Memory B cell (primary cell): ENCODE results near the gene TAF1.
"Not testable (repeated sequence)": the region's sequence is repeated elsewhere in the genome, so short reads cannot be mapped to it uniquely, and the experiment has no call there.

Source experiments
- ATAC-seq: fragments of 150-1000 bp; cut with Tn5 transposase; 2 replicates; pipeline ENCODE4 v1.10.0; 2021; ENCODE audit warnings: low read depth, mild to moderate bottlenecking, moderate library complexity
- DNase-seq, 2 donors: peaks; one replicate each; pipeline ENCODE4 v3.0.0; 2022; ENCODE audit warnings: low spot score in 2 of 2
- H3K27ac Mint-ChIP-seq: one replicate; pipeline ENCODE4 v1.8.0; 2022; ENCODE audit warnings: mild to moderate bottlenecking, moderate library complexity, mixed read lengths
- H3K27me3 Mint-ChIP-seq: one replicate; pipeline ENCODE4 v1.8.0; 2022; ENCODE audit warnings: mixed read lengths
- H3K36me3 Mint-ChIP-seq: one replicate; pipeline ENCODE4 v1.8.0; 2022; ENCODE audit warnings: mild to moderate bottlenecking, mixed read lengths
- H3K4me1 Mint-ChIP-seq: one replicate; pipeline ENCODE4 v1.8.0; 2022; ENCODE audit warnings: mixed read lengths
- H3K4me3 Mint-ChIP-seq: one replicate; pipeline ENCODE4 v1.8.0; 2022; ENCODE audit warnings: mild to moderate bottlenecking, moderate library complexity, mixed read lengths
- H3K9me3 Mint-ChIP-seq: one replicate; pipeline ENCODE4 v1.8.0; 2022; ENCODE audit warnings: mixed read lengths

Gene TAF1

DNA sequence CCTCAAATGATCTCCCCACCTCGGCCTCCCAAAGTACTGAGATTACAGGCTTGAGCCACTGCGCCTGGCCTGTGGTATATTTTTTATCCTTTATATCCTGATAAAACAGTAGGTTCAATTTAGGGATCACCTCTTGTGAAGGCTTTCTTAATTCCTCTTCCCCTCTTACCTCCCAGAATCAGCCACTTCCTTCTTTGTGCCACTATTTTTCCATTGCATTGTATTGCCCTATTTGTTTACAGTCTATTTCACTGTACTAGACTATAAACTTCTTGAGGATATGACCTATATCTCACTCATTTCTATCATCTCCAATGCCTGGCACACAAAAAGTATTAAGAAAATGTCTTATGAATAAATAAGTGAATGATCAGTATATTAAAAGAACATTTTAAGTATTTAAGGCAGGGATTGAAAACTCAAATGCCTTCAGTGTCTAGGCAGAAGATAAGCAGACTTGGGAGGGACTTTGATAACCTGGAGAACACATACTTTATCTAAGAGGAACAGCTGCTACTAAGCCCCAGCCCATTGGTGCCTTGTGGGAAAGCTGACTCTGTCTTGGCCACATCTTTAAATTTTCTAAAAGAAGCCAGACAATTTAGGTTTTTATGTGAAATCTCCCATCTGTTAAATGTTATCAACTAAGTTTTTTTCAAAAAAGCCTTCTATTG is 84.4 kb downstream of the TAF1 start:
- DNase-seq (no peak), ATAC-seq (no peak)
- H3K4me3 Mint-ChIP-seq, result no peak overlapping the region
- no peak overlapping the region for H3K27ac Mint-ChIP-seq
- no peaks in the 10 kb centered on the region for H3K27me3 Mint-ChIP-seq
- H3K9me3 Mint-ChIP-seq, result no peaks in the 10 kb centered on the region
- peaks cover 5% of the 10 kb centered on the region for H3K36me3 Mint-ChIP-seq
- H3K4me1 Mint-ChIP-seq, result no peaks in the 10 kb centered on the region

DNA sequence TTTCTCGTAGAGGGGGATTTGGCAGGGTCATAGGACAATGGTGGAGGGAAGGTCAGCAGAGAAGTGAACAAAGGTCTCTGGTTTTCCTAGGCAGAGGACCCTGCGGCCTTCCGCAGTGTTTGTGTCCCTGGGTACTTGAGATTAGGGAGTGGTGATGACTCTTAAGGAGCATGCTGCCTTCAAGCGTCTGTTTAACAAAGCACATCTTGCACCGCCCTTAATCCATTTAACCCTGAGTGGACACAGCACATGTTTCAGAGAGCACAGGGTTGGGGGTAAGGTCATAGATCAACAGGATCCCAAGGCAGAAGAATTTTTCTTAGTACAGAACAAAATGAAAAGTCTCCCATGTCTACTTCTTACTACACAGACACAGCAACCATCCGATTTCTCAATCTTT is 85.4 kb downstream of the TAF1 start:
- not testable (repeated sequence) for H3K4me3 Mint-ChIP-seq, DNase-seq, ATAC-seq, H3K27me3 Mint-ChIP-seq, H3K9me3 Mint-ChIP-seq, H3K27ac Mint-ChIP-seq, H3K4me1 Mint-ChIP-seq, H3K36me3 Mint-ChIP-seq

DNA sequence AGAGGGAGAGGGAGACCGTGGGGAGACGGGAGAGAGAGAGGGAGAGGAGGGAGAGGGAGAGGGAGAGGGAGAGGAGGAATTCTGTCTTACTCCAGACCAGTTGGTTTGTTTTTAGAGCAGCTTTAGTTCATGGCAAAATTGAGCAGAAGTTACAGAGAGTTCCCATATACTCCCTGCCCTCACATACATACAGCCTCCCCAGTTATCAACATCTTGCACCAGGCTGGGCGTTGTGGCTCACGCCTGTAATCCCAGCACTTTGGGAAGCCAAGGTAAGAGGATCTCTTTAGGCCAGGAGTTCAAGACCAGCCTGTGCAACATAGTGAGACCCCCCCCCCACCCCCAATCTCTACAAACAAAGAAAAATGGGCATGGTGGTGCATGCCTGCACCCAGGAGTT is 86.9 kb downstream of the TAF1 start:
- H3K4me3 Mint-ChIP-seq, result no peak overlapping the region
- peak overlapping the region; percentile 62 for H3K27ac Mint-ChIP-seq
- H3K4me1 Mint-ChIP-seq, result no peaks in the 10 kb centered on the region
- no peaks in the 10 kb centered on the region for H3K9me3 Mint-ChIP-seq
- peaks cover 10% of the 10 kb centered on the region for H3K36me3 Mint-ChIP-seq
- no peaks in the 10 kb centered on the region for H3K27me3 Mint-ChIP-seq
- ATAC-seq, result no peak
- no peak for DNase-seq

DNA sequence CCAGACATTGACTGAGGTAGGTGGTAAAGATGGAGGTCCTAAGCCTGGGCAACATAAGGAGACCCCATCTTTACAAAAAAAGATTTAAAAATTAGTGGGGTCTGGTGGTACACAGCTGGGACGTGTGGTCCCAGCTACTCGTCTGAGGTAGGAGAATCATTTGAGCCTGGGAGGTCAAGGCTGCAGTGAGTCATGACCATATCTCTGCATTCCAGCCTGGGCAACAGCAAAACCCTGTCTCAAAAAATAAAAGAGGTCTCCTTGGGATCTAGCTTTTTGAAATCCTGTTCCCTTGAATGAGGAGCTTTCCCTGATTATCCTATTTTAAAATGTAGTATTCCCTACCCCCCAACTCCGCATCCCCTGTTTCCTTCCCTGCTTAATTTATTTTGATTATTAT is 88.1 kb downstream of the TAF1 start:
- H3K27ac Mint-ChIP-seq, result peak overlapping the region; percentile 47
- peaks cover 14% of the 10 kb centered on the region for H3K36me3 Mint-ChIP-seq
- no peaks in the 10 kb centered on the region for H3K9me3 Mint-ChIP-seq
- H3K4me1 Mint-ChIP-seq, result no peaks in the 10 kb centered on the region
- ATAC-seq (no peak), DNase-seq (no peak)
- no peak overlapping the region for H3K4me3 Mint-ChIP-seq
- H3K27me3 Mint-ChIP-seq, result no peaks in the 10 kb centered on the region

GRCh38 chrX:71458866-71459265 is 92.7 kb downstream of the TAF1 start:
- H3K36me3 Mint-ChIP-seq, result peaks cover 38% of the 10 kb centered on the region
- no peaks in the 10 kb centered on the region for H3K4me1 Mint-ChIP-seq
- DNase-seq, result no peak
- no peak overlapping the region for H3K4me3 Mint-ChIP-seq
- no peak overlapping the region for H3K27ac Mint-ChIP-seq
- H3K9me3 Mint-ChIP-seq, result no peaks in the 10 kb centered on the region
- no peaks in the 10 kb centered on the region for H3K27me3 Mint-ChIP-seq
- ATAC-seq, result no peak

- Mint-ChIP-seq H3K4me3 (no peak overlapping the region), H3K27me3 (no peaks in the 10 kb centered on the region), H3K4me1 (peaks cover 2% of the 10 kb centered on the region), H3K9me3 (no peaks in the 10 kb centered on the region), H3K27ac (no peak overlapping the region), H3K36me3 (peaks cover 38% of the 10 kb centered on the region)
- no peak for ATAC-seq
- DNase-seq, result no peak
Observed at GRCh38 chrX:71464968-71465367, 98.8 kb downstream of the TAF1 start.

GRCh38 chrX:71466979-71467523 is 100.9 kb downstream of the TAF1 start:
- Mint-ChIP-seq H3K27me3 (no peaks in the 10 kb centered on the region), H3K4me3 (no peak overlapping the region), H3K4me1 (peaks cover 2% of the 10 kb centered on the region), H3K36me3 (peaks cover 22% of the 10 kb centered on the region), H3K9me3 (no peaks in the 10 kb centered on the region), H3K27ac (no peak overlapping the region)
- DNase-seq (no peak), ATAC-seq (no peak)

DNA sequence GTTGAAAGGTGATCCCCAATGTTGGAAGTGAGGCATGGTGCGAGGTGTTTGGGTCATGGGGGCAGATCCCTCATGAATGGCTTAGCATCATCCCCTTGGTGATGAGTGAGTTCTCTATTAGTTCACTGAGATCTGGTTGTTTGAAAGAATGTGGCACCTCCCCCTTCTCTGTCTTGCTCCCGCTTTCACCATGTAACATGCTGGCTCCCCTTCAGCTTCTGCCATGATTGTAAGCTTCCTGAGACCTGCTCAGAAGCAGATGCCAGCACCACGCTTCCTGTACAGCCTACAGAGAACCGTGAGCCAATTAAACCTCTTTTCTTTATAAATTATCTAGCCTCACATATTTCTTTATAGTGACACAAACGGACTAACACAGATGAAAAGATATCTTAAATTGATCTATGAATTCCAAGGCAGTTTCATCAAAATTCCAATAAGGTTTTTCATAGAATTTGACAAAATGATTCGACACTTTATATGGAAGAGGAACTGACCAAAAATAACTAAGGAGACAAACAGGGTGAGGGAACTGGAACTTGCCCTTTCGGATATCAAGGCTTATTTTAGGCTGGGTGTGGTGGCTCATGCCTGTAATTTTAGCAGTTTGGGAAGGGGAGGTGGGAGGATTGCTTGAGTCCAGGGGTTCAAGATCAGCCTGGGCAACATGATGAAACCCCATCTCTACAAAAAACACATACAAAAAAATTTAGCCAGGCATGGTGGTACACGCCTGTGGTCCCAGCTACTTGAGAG is 109.8 kb downstream of the TAF1 start:
- H3K4me1 Mint-ChIP-seq, result no peaks in the 10 kb centered on the region
- no peaks in the 10 kb centered on the region for H3K9me3 Mint-ChIP-seq
- no peaks in the 10 kb centered on the region for H3K36me3 Mint-ChIP-seq
- no peak for DNase-seq
- no peaks in the 10 kb centered on the region for H3K27me3 Mint-ChIP-seq
- ATAC-seq, result no peak
- H3K4me3 Mint-ChIP-seq, result no peak overlapping the region
- H3K27ac Mint-ChIP-seq, result no peak overlapping the region

GRCh38 chrX:71482228-71482958 is 116.2 kb downstream of the TAF1 start:
- ATAC-seq, result peak; percentile 45
- no peak for DNase-seq
- H3K4me1 Mint-ChIP-seq, result peaks cover 8% of the 10 kb centered on the region
- no peaks in the 10 kb centered on the region for H3K27me3 Mint-ChIP-seq
- no peak overlapping the region for H3K4me3 Mint-ChIP-seq
- no peaks in the 10 kb centered on the region for H3K9me3 Mint-ChIP-seq
- no peaks in the 10 kb centered on the region for H3K36me3 Mint-ChIP-seq
- no peak overlapping the region for H3K27ac Mint-ChIP-seq

- H3K36me3 Mint-ChIP-seq, result no peaks in the 10 kb centered on the region
- ATAC-seq (no peak), DNase-seq (no peak)
- no peaks in the 10 kb centered on the region for H3K9me3 Mint-ChIP-seq
- peaks cover 7% of the 10 kb centered on the region for H3K4me1 Mint-ChIP-seq
- no peak overlapping the region for H3K27ac Mint-ChIP-seq
- H3K4me3 Mint-ChIP-seq, result no peak overlapping the region
- no peaks in the 10 kb centered on the region for H3K27me3 Mint-ChIP-seq
Observed at GRCh38 chrX:71487814-71488213, 121.7 kb downstream of the TAF1 start.

DNA sequence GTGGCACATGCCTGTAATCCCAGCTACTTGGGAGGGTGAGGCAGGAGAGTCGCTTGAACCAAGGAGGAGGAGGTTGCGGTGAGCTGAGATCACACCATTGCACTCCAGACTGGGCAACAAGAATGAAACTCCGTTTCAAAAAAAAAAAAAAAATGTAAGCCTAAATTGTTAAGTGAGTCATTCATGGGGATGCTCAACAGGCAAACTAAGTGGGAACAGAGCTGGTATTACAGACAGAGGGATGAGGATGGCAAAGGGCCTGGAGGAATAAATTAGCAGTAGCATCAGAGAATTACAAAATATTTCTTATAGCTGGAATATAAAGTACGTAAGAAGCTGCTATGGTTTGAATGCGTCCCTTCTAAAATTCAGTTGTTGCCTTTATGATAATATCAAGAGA is 123.4 kb downstream of the TAF1 start:
- Mint-ChIP-seq H3K27me3 (no peaks in the 10 kb centered on the region), H3K4me1 (peaks cover 10% of the 10 kb centered on the region), H3K27ac (no peak overlapping the region), H3K9me3 (no peaks in the 10 kb centered on the region), H3K4me3 (no peak overlapping the region), H3K36me3 (no peaks in the 10 kb centered on the region)
- ATAC-seq (no peak), DNase-seq (no peak)

GRCh38 chrX:71492231-71493065 is 126.3 kb downstream of the TAF1 start:
- peak; percentile 70 for ATAC-seq
- Mint-ChIP-seq H3K4me3 (peak overlapping the region; percentile 85), H3K9me3 (no peaks in the 10 kb centered on the region), H3K36me3 (no peaks in the 10 kb centered on the region), H3K27me3 (no peaks in the 10 kb centered on the region), H3K27ac (peak overlapping the region; percentile 74), H3K4me1 (peaks cover 12% of the 10 kb centered on the region)
- DNase-seq, result peak; percentile 14 to 31

DNA sequence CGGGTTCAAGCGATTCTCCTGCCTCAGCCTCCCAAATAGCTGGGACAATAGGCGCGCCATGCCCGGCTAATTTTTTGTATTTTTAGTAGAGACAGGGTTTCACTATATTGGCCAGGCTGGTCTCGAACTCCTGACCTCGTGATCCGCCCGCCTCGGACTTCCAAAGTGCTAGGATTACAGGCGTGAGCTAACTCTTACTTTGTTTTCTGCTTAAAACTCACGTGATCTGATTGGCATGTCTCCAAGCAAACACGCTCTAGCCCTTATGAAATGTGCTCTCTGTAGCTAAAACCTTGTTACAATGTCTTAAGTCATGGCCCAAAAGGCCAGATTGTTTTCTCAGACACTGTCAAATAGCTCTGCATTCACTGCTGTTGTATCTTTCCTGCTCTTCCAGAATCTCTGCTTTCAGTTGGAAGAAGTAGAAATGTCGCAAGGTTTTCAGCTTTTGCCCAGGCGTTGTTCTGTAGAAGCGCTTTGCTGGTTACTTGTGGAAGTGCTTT is 127.0 kb downstream of the TAF1 start:
- peaks cover 12% of the 10 kb centered on the region for H3K4me1 Mint-ChIP-seq

More for the DNA sequence above, 127.0 kb downstream of the TAF1 start:
- H3K36me3 Mint-ChIP-seq, result no peaks in the 10 kb centered on the region
- no peak for DNase-seq
- no peak for ATAC-seq
- H3K4me3 Mint-ChIP-seq, result peak overlapping the region; percentile 85
- H3K27me3 Mint-ChIP-seq, result no peaks in the 10 kb centered on the region
- H3K9me3 Mint-ChIP-seq, result no peaks in the 10 kb centered on the region
- no peak overlapping the region for H3K27ac Mint-ChIP-seq
